HG03571 (cell line): Measurements from ENCODE around the gene KCNC4.

ENCODE experiments used
- ATAC-seq: cut with Tn5 transposase; IDR thresholded peaks from one replicate; pipeline ENCODE4 v1.9.1; 2021; ENCODE audit not compliant: unreplicated experiment

Gene KCNC4

GRCh38 chr1:110209715-110210603, at the start of gene KCNC4:
TSS of gene KCNC4 (plus strand) at chr1:110210314. CDS start at chr1:110211500, 1,186 bp downstream.
- peak; percentile 84 for ATAC-seq

- no peak for ATAC-seq
These were observed 49.5 kb upstream of the KCNC4 start for GRCh38 chr1:110160538-110161100.

- ATAC-seq = no peak
These were observed 48.9 kb upstream of the KCNC4 start for GRCh38 chr1:110161165-110161564.

GRCh38 chr1:110161849-110162248, 48.3 kb upstream of the KCNC4 start:
- ATAC-seq = no peak

GRCh38 chr1:110163591-110163990, 46.5 kb upstream of the KCNC4 start:
- no peak for ATAC-seq

GRCh38 chr1:110164725-110165350, 45.3 kb upstream of the KCNC4 start:
- no peak for ATAC-seq

- no peak for ATAC-seq
These were observed 44.3 kb upstream of the KCNC4 start for GRCh38 chr1:110165761-110166231.

- ATAC-seq = no peak
These were observed 43.3 kb upstream of the KCNC4 start for GRCh38 chr1:110166861-110167260.

GRCh38 chr1:110170766-110171733, 39.1 kb upstream of the KCNC4 start:
- ATAC-seq = no peak

GRCh38 chr1:110172001-110172400, 38.1 kb upstream of the KCNC4 start:
- no peak for ATAC-seq

GRCh38 chr1:110173466-110174105, 36.5 kb upstream of the KCNC4 start:
- ATAC-seq = no peak

- ATAC-seq = no peak
These were observed 35.2 kb upstream of the KCNC4 start for GRCh38 chr1:110174961-110175360.

- ATAC-seq = no peak
These were observed 33.7 kb upstream of the KCNC4 start for GRCh38 chr1:110176299-110176956.

- ATAC-seq = no peak
These were observed 32.3 kb upstream of the KCNC4 start for GRCh38 chr1:110177775-110178174.

GRCh38 chr1:110183642-110184167, 26.4 kb upstream of the KCNC4 start:
- ATAC-seq = no peak

GRCh38 chr1:110184446-110184845, 25.7 kb upstream of the KCNC4 start:
- ATAC-seq = no peak

GRCh38 chr1:110185181-110185580, 24.9 kb upstream of the KCNC4 start:
- no peak for ATAC-seq

- no peak for ATAC-seq
These were observed 23.6 kb upstream of the KCNC4 start for GRCh38 chr1:110186558-110186957.

- ATAC-seq = no peak
These were observed 22.8 kb upstream of the KCNC4 start for GRCh38 chr1:110187139-110187890.
